NCI-H2081 (cell line): ENCODE data around the gene NUAK1.
"Not testable (repeated sequence)": the region's sequence is repeated elsewhere in the genome, so short reads cannot be mapped to it uniquely, and the experiment has no call there.

Experiments
- DNase-seq, 2 experiments: peaks; one replicate each; lab custom pipeline; 2025; lab: John Stamatoyannopoulos, UW

The NUAK1 gene

GRCh38 chr12:106031761-106032622 lies 106.8 kb downstream of the NUAK1 start:
- no peak for DNase-seq

GRCh38 chr12:106030210-106031071 lies 108.3 kb downstream of the NUAK1 start:
- DNase-seq = no peak

GRCh38 chr12:106029532-106029931 lies 109.2 kb downstream of the NUAK1 start:
- no peak for DNase-seq

- DNase-seq = no peak
These were observed 110.8 kb downstream of the NUAK1 start for GRCh38 chr12:106027911-106028310.

GRCh38 chr12:106027286-106027685 lies 111.5 kb downstream of the NUAK1 start:
- DNase-seq = no peak

GRCh38 chr12:106025129-106025528 lies 113.6 kb downstream of the NUAK1 start:
- DNase-seq = no peak

GRCh38 chr12:106023039-106023438 lies 115.7 kb downstream of the NUAK1 start:
- no peak for DNase-seq

- DNase-seq = no peak
These were observed 116.2 kb downstream of the NUAK1 start for GRCh38 chr12:106022568-106023012.

GRCh38 chr12:106021516-106021915 lies 117.2 kb downstream of the NUAK1 start:
- DNase-seq = no peak

GRCh38 chr12:106020736-106021135 lies 118.0 kb downstream of the NUAK1 start:
- no peak for DNase-seq

- DNase-seq = no peak
These were observed 119.6 kb downstream of the NUAK1 start for GRCh38 chr12:106019144-106019543.

- DNase-seq = no peak
These were observed 120.5 kb downstream of the NUAK1 start for GRCh38 chr12:106018286-106018685.

- not testable (repeated sequence) for DNase-seq
These were observed 122.0 kb downstream of the NUAK1 start for GRCh38 chr12:106016601-106017278.

GRCh38 chr12:106015646-106016045 lies 123.1 kb downstream of the NUAK1 start:
- DNase-seq = no peak

- no peak for DNase-seq
These were observed 124.8 kb downstream of the NUAK1 start for GRCh38 chr12:106013941-106014340.
